Fibroblast of lung (primary cell): ENCODE data around the gene L3HYPDH. TPM values are rescaled to one million over a fixed set of nuclear protein-coding genes. Genes with fewer than 3 reads are reported as not detected.

Source experiments
- polyA plus RNA-seq, 2 donors: library from polyadenylated mRNA; depleted of rRNA in 1 of 2; stranded (reverse) in 1 of 2; unstranded in 1 of 2; fragments of >200 nt; gene quantifications; 2 replicates each; pipeline ENCODE4 v1.2.1, GENCODE V29; 2011 to 2012; ENCODE audit warnings: missing spikeins in 1 of 2
- total RNA-seq: library from RNA; depleted of rRNA; stranded (reverse); fragments of >200 nt; gene quantifications from 2 replicates; pipeline ENCODE4 v1.2.1, GENCODE V29; 2014

L3HYPDH gene
- total and polyA plus RNA-seq, 2 donors (not counting 1 experiment from before 2014, with no cell fraction given): 28.7 to 50.4 TPM

Other genes with a start within 250 kb of the L3HYPDH start
- 1.8 and 3.0 TPM in 2 replicates for gene GPR135, start 19.0 kb downstream of the L3HYPDH start, total RNA-seq
- gene GPR135, start 19.0 kb downstream of the L3HYPDH start, polyA plus RNA-seq: 0.78 and 2.1 TPM in 2 replicates
- 51.6 and 80.1 TPM in 2 replicates for gene JKAMP, start 109 bp upstream of the L3HYPDH start, total RNA-seq
- 175 and 207 TPM in 2 replicates for gene JKAMP, start 109 bp upstream of the L3HYPDH start, polyA plus RNA-seq
- gene CCDC175, start 92.4 kb upstream of the L3HYPDH start, total RNA-seq: not detected in 2 replicates
- gene CCDC175, start 92.4 kb upstream of the L3HYPDH start, polyA plus RNA-seq: not detected in 2 replicates